ENCODE data around the gene TREX2.

GRCh38 chrX:153433781-153434285 is 12.0 kb downstream of the TREX2 start:
- no peak for TF ChIP-seq CTCF (IDR thresholded peaks at IDR 0.05)
- no peak for TF ChIP-seq ZFX (IDR thresholded peaks at IDR 0.05; ENCODE audit: borderline replicate concordance)
